ENCODE measurements around the gene DGKD. TPM values are rescaled to one million over a fixed set of nuclear protein-coding genes. Genes with fewer than 3 reads are reported as not detected.

Gene DGKD
- total and polyA plus RNA-seq, 4 donors = 26.0 to 75.0 (median 43.8) TPM

- no peaks in the 10 kb centered on the region for H3K9me3 ChIP-seq (ENCODE audit: control insufficient read depth, insufficient read depth, low read length)
- 90% methylated on average over 27 of the region's 33 CpGs for WGBS (ENCODE audit: insufficient coverage)
- no peak overlapping the region for H3K4me3 ChIP-seq (ENCODE audit: low read depth, low read length)
- no peak for DNase-seq (ENCODE audit: low read depth in 4 of 6, low spot score in 6 of 6)
- no peaks in the 10 kb centered on the region for H3K27me3 ChIP-seq (ENCODE audit: control insufficient read depth, insufficient read depth, low read length)
- peaks cover 87% of the 10 kb centered on the region for H3K36me3 ChIP-seq (ENCODE audit: control insufficient read depth, insufficient read depth, low read length)
- H3K4me1 ChIP-seq (ENCODE audit: control insufficient read depth, insufficient read depth, low read length) = peaks cover 3% of the 10 kb centered on the region
- no peak overlapping the region for H3K27ac ChIP-seq (ENCODE audit: low read depth, low read length)
These were observed 95.9 kb downstream of the DGKD start for GRCh38 chr2:233449921-233450863.

GRCh38 chr2:233450864-233451575 lies 96.7 kb downstream of the DGKD start:
- H3K4me1 ChIP-seq (ENCODE audit: control insufficient read depth, insufficient read depth, low read length) = peaks cover 3% of the 10 kb centered on the region
- no peak for DNase-seq (ENCODE audit: low read depth in 4 of 6, low spot score in 6 of 6)
- peaks cover 86% of the 10 kb centered on the region for H3K36me3 ChIP-seq (ENCODE audit: control insufficient read depth, insufficient read depth, low read length)
- no peak overlapping the region for H3K4me3 ChIP-seq (ENCODE audit: low read depth, low read length)
- WGBS (ENCODE audit: insufficient coverage) = 84% methylated on average over 9 of the region's 22 CpGs
- H3K27ac ChIP-seq (ENCODE audit: low read depth, low read length) = no peak overlapping the region
- no peaks in the 10 kb centered on the region for H3K9me3 ChIP-seq (ENCODE audit: control insufficient read depth, insufficient read depth, low read length)
- no peaks in the 10 kb centered on the region for H3K27me3 ChIP-seq (ENCODE audit: control insufficient read depth, insufficient read depth, low read length)

GRCh38 chr2:233451950-233452349 lies 97.7 kb downstream of the DGKD start:
- Histone ChIP-seq H3K27ac (ENCODE audit: low read depth, low read length) (no peak overlapping the region), H3K4me1 (ENCODE audit: control insufficient read depth, insufficient read depth, low read length) (peaks cover 3% of the 10 kb centered on the region), H3K36me3 (ENCODE audit: control insufficient read depth, insufficient read depth, low read length) (peaks cover 83% of the 10 kb centered on the region), H3K27me3 (ENCODE audit: control insufficient read depth, insufficient read depth, low read length) (no peaks in the 10 kb centered on the region), H3K4me3 (ENCODE audit: low read depth, low read length) (no peak overlapping the region), H3K9me3 (ENCODE audit: control insufficient read depth, insufficient read depth, low read length) (no peaks in the 10 kb centered on the region)
- no peak for DNase-seq (ENCODE audit: low read depth in 4 of 6, low spot score in 6 of 6)
- 85% methylated on average over 7 of the region's 9 CpGs for WGBS (ENCODE audit: insufficient coverage)

- DNase-seq (ENCODE audit: low read depth in 4 of 6, low spot score in 6 of 6) = no peak
- H3K4me3 ChIP-seq (ENCODE audit: low read depth, low read length) = no peak overlapping the region
- 82% methylated on average over 9 of the region's 10 CpGs for WGBS (ENCODE audit: insufficient coverage)
These were observed 99.0 kb downstream of the DGKD start for GRCh38 chr2:233453111-233453915.

GRCh38 chr2:233453916-233454315 lies 99.6 kb downstream of the DGKD start:
- Histone ChIP-seq H3K4me3 (ENCODE audit: low read depth, low read length) (no peak overlapping the region), H3K9me3 (ENCODE audit: control insufficient read depth, insufficient read depth, low read length) (no peaks in the 10 kb centered on the region), H3K27me3 (ENCODE audit: control insufficient read depth, insufficient read depth, low read length) (no peaks in the 10 kb centered on the region), H3K4me1 (ENCODE audit: control insufficient read depth, insufficient read depth, low read length) (peaks cover 3% of the 10 kb centered on the region), H3K36me3 (ENCODE audit: control insufficient read depth, insufficient read depth, low read length) (peaks cover 87% of the 10 kb centered on the region), H3K27ac (ENCODE audit: low read depth, low read length) (no peak overlapping the region)
- 92% methylated on average over 8 of the region's 8 CpGs for WGBS (ENCODE audit: insufficient coverage)
- no peak for DNase-seq (ENCODE audit: low read depth in 4 of 6, low spot score in 6 of 6)

More at GRCh38 chr2:233453111-233453915, 99.0 kb downstream of the DGKD start:
- H3K27ac ChIP-seq (ENCODE audit: low read depth, low read length) = no peak overlapping the region
- peaks cover 83% of the 10 kb centered on the region for H3K36me3 ChIP-seq (ENCODE audit: control insufficient read depth, insufficient read depth, low read length)
- H3K9me3 ChIP-seq (ENCODE audit: control insufficient read depth, insufficient read depth, low read length) = no peaks in the 10 kb centered on the region
- peaks cover 3% of the 10 kb centered on the region for H3K4me1 ChIP-seq (ENCODE audit: control insufficient read depth, insufficient read depth, low read length)
- H3K27me3 ChIP-seq (ENCODE audit: control insufficient read depth, insufficient read depth, low read length) = no peaks in the 10 kb centered on the region

GRCh38 chr2:233455006-233455405 lies 100.7 kb downstream of the DGKD start:
- Histone ChIP-seq H3K27ac (ENCODE audit: low read depth, low read length) (no peak overlapping the region), H3K9me3 (ENCODE audit: control insufficient read depth, insufficient read depth, low read length) (no peaks in the 10 kb centered on the region), H3K36me3 (ENCODE audit: control insufficient read depth, insufficient read depth, low read length) (peaks cover 87% of the 10 kb centered on the region), H3K4me3 (ENCODE audit: low read depth, low read length) (no peak overlapping the region), H3K27me3 (ENCODE audit: control insufficient read depth, insufficient read depth, low read length) (no peaks in the 10 kb centered on the region), H3K4me1 (ENCODE audit: control insufficient read depth, insufficient read depth, low read length) (no peaks in the 10 kb centered on the region)
- WGBS (ENCODE audit: insufficient coverage) = 98% methylated on average over 3 of the region's 11 CpGs
- DNase-seq (ENCODE audit: low read depth in 4 of 6, low spot score in 6 of 6) = no peak

- Histone ChIP-seq H3K27ac (ENCODE audit: low read depth, low read length) (no peak overlapping the region), H3K36me3 (ENCODE audit: control insufficient read depth, insufficient read depth, low read length) (peaks cover 87% of the 10 kb centered on the region), H3K4me1 (ENCODE audit: control insufficient read depth, insufficient read depth, low read length) (no peaks in the 10 kb centered on the region), H3K9me3 (ENCODE audit: control insufficient read depth, insufficient read depth, low read length) (no peaks in the 10 kb centered on the region), H3K27me3 (ENCODE audit: control insufficient read depth, insufficient read depth, low read length) (no peaks in the 10 kb centered on the region), H3K4me3 (ENCODE audit: low read depth, low read length) (no peak overlapping the region)
- no peak for DNase-seq (ENCODE audit: low read depth in 4 of 6, low spot score in 6 of 6)
- 91% methylated on average over 7 of the region's 7 CpGs for WGBS (ENCODE audit: insufficient coverage)
These were observed 101.2 kb downstream of the DGKD start for GRCh38 chr2:233455491-233455890.

- no peak overlapping the region for H3K4me3 ChIP-seq (ENCODE audit: low read depth, low read length)
- peaks cover 3% of the 10 kb centered on the region for H3K4me1 ChIP-seq (ENCODE audit: control insufficient read depth, insufficient read depth, low read length)
- H3K27ac ChIP-seq (ENCODE audit: low read depth, low read length) = no peak overlapping the region
- H3K9me3 ChIP-seq (ENCODE audit: control insufficient read depth, insufficient read depth, low read length) = no peaks in the 10 kb centered on the region
- H3K27me3 ChIP-seq (ENCODE audit: control insufficient read depth, insufficient read depth, low read length) = no peaks in the 10 kb centered on the region
- no peak for DNase-seq (ENCODE audit: low read depth in 4 of 6, low spot score in 6 of 6)
- WGBS (ENCODE audit: insufficient coverage) = 95% methylated on average over 11 of the region's 11 CpGs
- H3K36me3 ChIP-seq (ENCODE audit: control insufficient read depth, insufficient read depth, low read length) = peaks cover 87% of the 10 kb centered on the region
These were observed 101.8 kb downstream of the DGKD start for GRCh38 chr2:233456111-233456510.

- DNase-seq (ENCODE audit: low read depth in 4 of 6, low spot score in 6 of 6) = no peak
- Histone ChIP-seq H3K27ac (ENCODE audit: low read depth, low read length) (no peak overlapping the region), H3K36me3 (ENCODE audit: control insufficient read depth, insufficient read depth, low read length) (peaks cover 87% of the 10 kb centered on the region), H3K9me3 (ENCODE audit: control insufficient read depth, insufficient read depth, low read length) (no peaks in the 10 kb centered on the region), H3K4me3 (ENCODE audit: low read depth, low read length) (no peak overlapping the region), H3K4me1 (ENCODE audit: control insufficient read depth, insufficient read depth, low read length) (peaks cover 4% of the 10 kb centered on the region), H3K27me3 (ENCODE audit: control insufficient read depth, insufficient read depth, low read length) (no peaks in the 10 kb centered on the region)
- 100% methylated on average over 1 of the region's 5 CpGs for WGBS (ENCODE audit: insufficient coverage)
These were observed 102.6 kb downstream of the DGKD start for GRCh38 chr2:233456934-233457333.

Measured in spinal cord (tissue), 10 donors.